Large intestine (tissue), 3 donors: ENCODE data around the gene KLHL2. TPM values are rescaled to one million over a fixed set of nuclear protein-coding genes. Genes with fewer than 3 reads are reported as not detected.

ENCODE experiments used
- DNase-seq, 2 donors: peaks; one replicate each; pipeline versions ENCODE4 v3.0.0 to v3.0.0-alpha.2; 2013
- H3K27ac ChIP-seq: one replicate; pipeline ENCODE4 v1.5.1; 2013; ENCODE audit warnings: low read length
- H3K27me3 ChIP-seq: 2 replicates; pipeline ENCODE4 v1.6.1; 2013; ENCODE audit warnings: low read length; ENCODE audit not compliant: control insufficient read depth, insufficient read depth
- H3K36me3 ChIP-seq: 2 replicates; pipeline ENCODE4 v1.6.1; 2013; ENCODE audit warnings: low read length; ENCODE audit not compliant: control insufficient read depth, insufficient read depth
- H3K4me1 ChIP-seq: one replicate; pipeline ENCODE4 v1.6.1; 2013; ENCODE audit warnings: low read length; ENCODE audit not compliant: control insufficient read depth, insufficient read depth
- H3K4me3 ChIP-seq: one replicate; pipeline ENCODE4 v1.5.1; 2013; ENCODE audit warnings: low read length
- H3K9me3 ChIP-seq: one replicate; pipeline ENCODE4 v1.6.1; 2013; ENCODE audit warnings: mild to moderate bottlenecking, low read depth, low read length, moderate library complexity; ENCODE audit not compliant: control insufficient read depth
- whole genome bisulfite sequencing: methylation state at CpG from one replicate; pipeline ENCODE4 v1.1.5; 2013; ENCODE audit warnings: low lambda C conversion rate; ENCODE audit not compliant: insufficient coverage; 5-methylcytosine and 5-hydroxymethylcytosine counted together
- polyA plus RNA-seq: library from polyadenylated mRNA; unstranded; fragments of 120-200 nt; gene quantifications from one replicate; pipeline ENCODE4 v1.2.1, GENCODE V29; 2013

Gene KLHL2
- polyA plus RNA-seq, 1 donor = 15.0 TPM

DNA sequence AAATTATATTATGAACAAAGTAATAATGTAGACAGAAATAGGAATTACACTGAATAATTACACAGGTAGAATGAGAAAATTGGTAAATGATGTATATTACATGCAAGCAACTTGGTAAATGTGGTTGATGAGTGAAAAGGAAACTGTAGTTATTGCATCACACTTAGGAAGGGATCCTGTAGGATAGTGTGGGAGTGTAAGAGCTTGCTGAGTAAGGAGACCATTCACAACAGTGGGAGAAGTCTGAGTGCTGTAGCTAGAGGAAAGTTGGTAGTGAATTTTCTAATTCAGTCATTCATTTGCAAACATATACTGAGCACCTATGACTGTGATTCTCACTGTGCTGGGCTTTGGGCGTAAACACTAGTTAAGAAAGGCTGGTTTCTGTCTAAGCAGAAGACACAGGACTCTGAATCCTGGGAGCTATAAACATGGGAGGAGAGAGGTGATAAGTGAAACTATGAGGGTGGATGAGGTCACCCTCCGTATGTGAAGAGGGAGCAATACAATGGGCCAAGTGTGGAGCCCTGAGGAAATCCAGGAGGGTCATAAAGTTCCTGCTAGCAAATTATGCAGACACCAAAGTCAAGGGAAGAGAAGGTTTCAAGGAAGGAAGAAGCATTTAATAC, 157.2 kb downstream of the KLHL2 start:
- Histone ChIP-seq H3K9me3 (no peaks in the 10 kb centered on the region), H3K27ac (peak overlapping the region; percentile 92), H3K27me3 (no peaks in the 10 kb centered on the region), H3K4me3 (no peak overlapping the region), H3K36me3 (no peaks in the 10 kb centered on the region), H3K4me1 (peaks cover 34% of the 10 kb centered on the region)
- no CpG with 5 or more reads among the region's 2 CpGs for WGBS
- peak; percentile 90 to 98 for DNase-seq

DNA sequence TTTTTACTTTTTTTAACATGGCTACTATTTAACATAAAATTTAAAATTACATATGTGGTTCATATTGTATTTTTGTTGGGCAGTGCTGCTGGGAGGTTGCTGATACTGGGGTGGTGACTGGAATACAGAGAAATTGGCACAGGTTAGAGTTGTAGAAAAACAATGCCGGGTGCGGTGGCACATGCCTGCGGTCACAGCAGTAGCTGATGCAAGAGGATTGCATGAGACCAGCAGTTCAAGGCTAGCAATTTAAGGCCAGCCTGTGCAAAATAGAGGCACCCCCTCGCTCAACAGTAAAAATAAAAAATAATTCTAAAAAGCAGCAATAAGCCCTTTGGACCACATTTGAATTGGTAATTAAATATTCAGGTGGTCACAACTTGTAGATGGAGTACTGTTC, 159.7 kb downstream of the KLHL2 start:
- H3K36me3 ChIP-seq = no peaks in the 10 kb centered on the region

DNA sequence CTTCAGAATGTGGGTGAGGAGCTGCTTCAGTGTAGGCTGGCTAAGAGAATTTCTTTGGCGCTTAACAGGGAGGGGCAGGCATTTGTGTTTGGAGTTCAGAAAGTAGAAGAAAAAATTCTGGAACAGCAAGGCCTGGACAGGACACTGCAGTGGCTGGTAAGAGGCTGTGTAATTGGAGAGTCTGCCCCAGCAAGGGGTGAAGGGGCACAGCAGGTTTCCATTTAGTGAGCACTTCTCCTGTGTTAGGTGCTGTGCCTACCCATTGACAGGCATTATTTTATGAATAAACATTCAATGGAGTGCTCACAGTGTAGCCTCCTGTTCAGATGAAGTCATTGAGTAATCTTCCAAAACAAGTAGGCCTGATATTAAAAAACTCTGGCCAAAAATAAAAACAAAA, 160.8 kb downstream of the KLHL2 start:
- Histone ChIP-seq H3K36me3 (no peaks in the 10 kb centered on the region), H3K4me1 (peaks cover 29% of the 10 kb centered on the region), H3K9me3 (no peaks in the 10 kb centered on the region), H3K4me3 (no peak overlapping the region), H3K27ac (no peak overlapping the region), H3K27me3 (no peaks in the 10 kb centered on the region)
- WGBS = no CpG with 5 or more reads among the region's 1 CpG
- no peak for DNase-seq

More for the DNA sequence above, 159.7 kb downstream of the KLHL2 start:
- Histone ChIP-seq H3K4me1 (peaks cover 38% of the 10 kb centered on the region), H3K27me3 (no peaks in the 10 kb centered on the region), H3K9me3 (no peaks in the 10 kb centered on the region), H3K27ac (no peak overlapping the region), H3K4me3 (no peak overlapping the region)
- no peak for DNase-seq
- 100% methylated on average over 1 of the region's 4 CpGs for whole genome bisulfite sequencing

DNA sequence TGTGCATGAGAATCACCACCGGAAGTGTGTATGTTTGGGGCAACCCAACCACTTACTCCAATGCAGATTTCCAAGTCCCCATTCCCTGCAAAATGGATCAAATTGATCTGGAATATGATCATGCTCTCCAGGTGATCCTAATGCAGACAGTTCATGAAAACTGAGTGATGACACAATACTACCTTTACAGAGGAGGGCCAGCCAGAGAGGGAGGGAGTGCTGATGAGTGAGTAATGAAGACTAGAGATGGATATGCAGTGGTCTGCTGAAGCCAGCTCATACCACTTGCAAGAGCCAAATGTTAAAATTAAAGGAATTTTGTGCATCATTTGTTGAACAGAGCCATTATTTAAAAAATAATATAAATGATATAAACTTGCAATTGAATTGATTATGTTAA, 161.2 kb downstream of the KLHL2 start:
- H3K9me3 ChIP-seq = no peaks in the 10 kb centered on the region
- no peak overlapping the region for H3K27ac ChIP-seq
- WGBS = no CpG with 5 or more reads among the region's 1 CpG
- no peak overlapping the region for H3K4me3 ChIP-seq
- no peaks in the 10 kb centered on the region for H3K36me3 ChIP-seq
- H3K27me3 ChIP-seq = no peaks in the 10 kb centered on the region
- no peak for DNase-seq
- H3K4me1 ChIP-seq = peaks cover 27% of the 10 kb centered on the region

DNA sequence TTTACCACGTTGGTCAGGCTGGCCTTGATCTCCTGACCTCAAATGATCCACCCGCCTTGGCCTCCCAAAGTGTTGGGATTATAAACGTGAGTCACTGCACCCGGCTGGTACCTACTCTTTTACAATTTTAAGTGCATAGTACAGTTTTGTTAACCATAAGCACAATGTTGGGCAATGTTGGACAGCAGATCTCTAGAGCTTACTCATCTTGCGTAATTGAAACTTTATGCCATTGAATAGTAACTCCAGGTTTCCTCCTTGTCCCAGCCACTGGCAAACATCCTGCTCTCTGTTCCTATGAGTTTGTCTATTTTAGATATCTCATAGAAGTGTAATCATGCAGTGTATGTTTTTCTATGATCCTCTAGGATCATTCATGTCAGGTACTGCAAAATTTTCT, 162.2 kb downstream of the KLHL2 start:
- H3K36me3 ChIP-seq = no peaks in the 10 kb centered on the region
- no CpG with 5 or more reads among the region's 5 CpGs for WGBS
- H3K27ac ChIP-seq = peak overlapping the region; percentile 78
- H3K4me3 ChIP-seq = no peak overlapping the region
- peaks cover 25% of the 10 kb centered on the region for H3K4me1 ChIP-seq
- H3K9me3 ChIP-seq = peaks cover 8% of the 10 kb centered on the region
- peak; percentile 81 to 91 for DNase-seq
- H3K27me3 ChIP-seq = no peaks in the 10 kb centered on the region

DNA sequence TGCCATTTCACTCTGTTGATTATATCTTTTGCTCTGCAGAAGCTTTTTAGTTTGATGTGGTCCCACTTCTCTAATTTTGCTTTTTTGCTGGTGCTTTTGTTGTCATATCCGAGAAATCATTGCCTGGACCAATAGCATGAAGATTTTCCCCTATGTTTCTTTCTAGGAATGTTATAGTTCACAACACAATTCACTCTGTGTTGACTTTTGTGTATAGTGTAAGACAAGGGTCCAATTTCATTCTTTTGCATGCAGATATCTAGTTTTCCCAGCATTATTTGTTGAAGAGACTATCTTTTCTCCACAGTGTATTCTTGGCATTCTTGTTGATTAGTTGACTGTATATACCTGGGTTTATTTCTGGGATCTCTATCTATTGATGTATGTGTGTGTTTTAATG, 163.2 kb downstream of the KLHL2 start:
- Histone ChIP-seq H3K27me3 (no peaks in the 10 kb centered on the region), H3K27ac (peak overlapping the region; percentile 78), H3K4me3 (no peak overlapping the region), H3K36me3 (no peaks in the 10 kb centered on the region), H3K4me1 (peaks cover 18% of the 10 kb centered on the region), H3K9me3 (peaks cover 9% of the 10 kb centered on the region)
- 100% methylated on average over 1 of the region's 1 CpG for WGBS
- no peak for DNase-seq

Other genes with a start within 250 kb of the KLHL2 start
- gene TRIM61, start 229.9 kb upstream of the KLHL2 start, polyA plus RNA-seq = 6.0 TPM
- not detected for gene TRIM60, start 175.6 kb upstream of the KLHL2 start, polyA plus RNA-seq
- 0.04 TPM for gene TRIM75, start 153.7 kb upstream of the KLHL2 start, polyA plus RNA-seq
- 31.3 TPM for gene TMEM192, start 94.7 kb upstream of the KLHL2 start, polyA plus RNA-seq
- gene MSMO1, start 120.1 kb downstream of the KLHL2 start, polyA plus RNA-seq = 145 TPM
- gene CPE, start 171.4 kb downstream of the KLHL2 start, polyA plus RNA-seq = 162 TPM